Skeletal muscle tissue (tissue), 4 donors: ENCODE data around the gene PSMC4. TPM values are rescaled to one million over a fixed set of nuclear protein-coding genes. Genes with fewer than 3 reads are reported as not detected.
A peak's percentile ranks its signal among the peaks of the same experiment; 100 is the strongest.
"Not testable (repeated sequence)": the region's sequence is repeated elsewhere in the genome, so short reads cannot be mapped to it uniquely, and the experiment has no call there.

ENCODE experiments used
- H3K27ac ChIP-seq: one replicate; pipeline ENCODE4 v1.7.0; 2013; ENCODE audit warnings: mild to moderate bottlenecking, low read depth, low read length, inconsistent platforms
- H3K27me3 ChIP-seq, 3 donors: one replicate each; pipeline ENCODE4 v1.7.0; 2013; ENCODE audit warnings: low read length in 3 of 3; ENCODE audit not compliant: control insufficient read depth in 3 of 3, insufficient read depth in 3 of 3
- H3K36me3 ChIP-seq, 3 donors: one replicate each; pipeline ENCODE4 v1.7.0; 2013; ENCODE audit warnings: low read length in 3 of 3; ENCODE audit not compliant: control insufficient read depth in 3 of 3, insufficient read depth in 3 of 3
- H3K4me1 ChIP-seq, 3 donors: one replicate each; pipeline ENCODE4 v1.7.0; 2013; ENCODE audit warnings: low read length in 3 of 3, mild to moderate bottlenecking in 3 of 3; ENCODE audit not compliant: control insufficient read depth in 3 of 3, insufficient read depth in 3 of 3
- H3K4me3 ChIP-seq, 3 donors: one replicate each; pipeline ENCODE4 v1.7.0; 2013; ENCODE audit warnings: low read length in 3 of 3
- H3K9ac ChIP-seq, 3 donors: one replicate each; pipeline ENCODE4 v1.7.0; 2013; ENCODE audit warnings: low read length in 3 of 3, mild to moderate bottlenecking in 3 of 3, moderate library complexity in 2 of 3, low read depth in 1 of 3
- H3K9me3 ChIP-seq, 3 donors: one replicate each; pipeline ENCODE4 v1.7.0; 2013; ENCODE audit warnings: low read length in 3 of 3; ENCODE audit not compliant: control insufficient read depth in 3 of 3
- total RNA-seq: library from RNA; depleted of rRNA; stranded (reverse); fragments of >200 nt; gene quantifications from one replicate; pipeline ENCODE4 v1.2.3, GENCODE V29; 2014
- donor health status: Osteomylitis.

Gene PSMC4
- total RNA-seq, 1 donor from 2014 or later, result 37.6 TPM

GRCh38 chr19:39959407-39959806 is 11.6 kb upstream of the PSMC4 start:
- H3K36me3 ChIP-seq, H3K27me3 ChIP-seq, H3K9ac ChIP-seq, H3K9me3 ChIP-seq, H3K4me1 ChIP-seq, H3K27ac ChIP-seq, H3K4me3 ChIP-seq: not testable (repeated sequence)

- no peaks in the 10 kb centered on the region for H3K36me3 ChIP-seq
- H3K27ac ChIP-seq, result no peak overlapping the region
- no peaks in the 10 kb centered on the region for H3K27me3 ChIP-seq
- no peak overlapping the region for H3K4me3 ChIP-seq
- no peaks in the 10 kb centered on the region for H3K4me1 ChIP-seq
- H3K9ac ChIP-seq, result no peak overlapping the region
- no peaks in the 10 kb centered on the region for H3K9me3 ChIP-seq
Observed at GRCh38 chr19:39963898-39964297, 7.1 kb upstream of the PSMC4 start.

- no peak overlapping the region for H3K4me3 ChIP-seq
- no peaks in the 10 kb centered on the region for H3K9me3 ChIP-seq
- H3K9ac ChIP-seq, result no peak overlapping the region
- peaks cover 0 to 2% (median 0%) of the 10 kb centered on the region in 3 donors for H3K36me3 ChIP-seq
- H3K4me1 ChIP-seq, result peaks cover 7 to 11% (median 8%) of the 10 kb centered on the region in 3 donors
- H3K27ac ChIP-seq, result no peak overlapping the region
- no peaks in the 10 kb centered on the region for H3K27me3 ChIP-seq
Observed at GRCh38 chr19:39966617-39967016, 4.3 kb upstream of the PSMC4 start.

GRCh38 chr19:39967561-39967960 is 3.4 kb upstream of the PSMC4 start:
- Histone ChIP-seq H3K27me3 (no peaks in the 10 kb centered on the region), H3K27ac (no peak overlapping the region), H3K9ac (no peak overlapping the region), H3K9me3 (no peaks in the 10 kb centered on the region), H3K4me1 (peaks cover 15 to 20% (median 16%) of the 10 kb centered on the region in 3 donors), H3K36me3 (peaks cover 5 to 7% (median 6%) of the 10 kb centered on the region in 3 donors), H3K4me3 (no peak overlapping the region)

- H3K27ac ChIP-seq, result no peak overlapping the region
- H3K4me1 ChIP-seq, result peaks cover 15 to 20% (median 16%) of the 10 kb centered on the region in 3 donors
- no peak overlapping the region for H3K4me3 ChIP-seq
- no peaks in the 10 kb centered on the region for H3K27me3 ChIP-seq
- no peak overlapping the region for H3K9ac ChIP-seq
- peaks cover 14 to 19% (median 15%) of the 10 kb centered on the region in 3 donors for H3K36me3 ChIP-seq
- H3K9me3 ChIP-seq, result no peaks in the 10 kb centered on the region
Observed at GRCh38 chr19:39968789-39969188, 2.2 kb upstream of the PSMC4 start.

- no peak overlapping the region for H3K4me3 ChIP-seq
- peaks cover 15 to 20% (median 16%) of the 10 kb centered on the region in 3 donors for H3K4me1 ChIP-seq
- H3K9ac ChIP-seq, result no peak overlapping the region
- no peaks in the 10 kb centered on the region for H3K9me3 ChIP-seq
- no peaks in the 10 kb centered on the region for H3K27me3 ChIP-seq
- peaks cover 19 to 24% (median 20%) of the 10 kb centered on the region in 3 donors for H3K36me3 ChIP-seq
- H3K27ac ChIP-seq, result peak overlapping the region; percentile 96
Observed at GRCh38 chr19:39969266-39969665, 1.7 kb upstream of the PSMC4 start.

- Histone ChIP-seq H3K4me3 (peak overlapping the region; percentile 90 to 95 (median 92)), H3K27me3 (no peaks in the 10 kb centered on the region), H3K9me3 (no peaks in the 10 kb centered on the region), H3K9ac (peak overlapping the region; percentile 89 to 98 (median 94)), H3K4me1 (peaks cover 15 to 20% (median 16%) of the 10 kb centered on the region in 3 donors), H3K27ac (peak overlapping the region; percentile 96), H3K36me3 (peaks cover 24 to 29% (median 26%) of the 10 kb centered on the region in 3 donors)
Observed at GRCh38 chr19:39969681-39970424, 1.1 kb upstream of the PSMC4 start.

GRCh38 chr19:39970425-39970674 is 615 bp upstream of the PSMC4 start:
- peak overlapping the region; percentile 96 for H3K27ac ChIP-seq
- peak overlapping the region; percentile 89 to 98 (median 94) for H3K9ac ChIP-seq
- peaks cover 15 to 20% (median 16%) of the 10 kb centered on the region in 3 donors for H3K4me1 ChIP-seq
- peak overlapping the region; percentile 90 to 95 (median 92) for H3K4me3 ChIP-seq
- no peaks in the 10 kb centered on the region for H3K27me3 ChIP-seq
- peaks cover 29 to 34% (median 29%) of the 10 kb centered on the region in 3 donors for H3K36me3 ChIP-seq
- no peaks in the 10 kb centered on the region for H3K9me3 ChIP-seq

GRCh38 chr19:39971380-39972035 is 543 bp downstream of the PSMC4 start:
- Histone ChIP-seq H3K27me3 (no peaks in the 10 kb centered on the region), H3K4me1 (peaks cover 15 to 20% (median 16%) of the 10 kb centered on the region in 3 donors), H3K9ac (peak overlapping the region; percentile 93 to 95 (median 94)), H3K36me3 (peaks cover 33 to 39% (median 34%) of the 10 kb centered on the region in 3 donors), H3K4me3 (peak overlapping the region; percentile 86 to 96 (median 94)), H3K27ac (peak overlapping the region; percentile 96), H3K9me3 (no peaks in the 10 kb centered on the region)
